C4-2B (cell line): ENCODE results near the gene RNF34.

Source experiments
- H3K27ac ChIP-seq: fragments of 450-650 bp; 2 replicates; pipeline ENCODE4 v1.5.1; 2017
- ZFX ChIP-seq: fragments of 450-650 bp; IDR thresholded peaks from 2 replicates; pipeline ENCODE4 v1.6.1; 2017
- TF ChIP-seq, protein P1 (sequence below): fragments of 450-650 bp; conservative IDR thresholded peaks from 2 replicates; pipeline ENCODE4 v1.5.1; 2017; ENCODE audit warnings: mild to moderate bottlenecking

RNF34 gene

GRCh38 chr12:121427556-121428050 lies 27.7 kb downstream of the RNF34 start:
- TF ChIP-seq ZFX: no peak
- TF ChIP-seq, protein P1, sequence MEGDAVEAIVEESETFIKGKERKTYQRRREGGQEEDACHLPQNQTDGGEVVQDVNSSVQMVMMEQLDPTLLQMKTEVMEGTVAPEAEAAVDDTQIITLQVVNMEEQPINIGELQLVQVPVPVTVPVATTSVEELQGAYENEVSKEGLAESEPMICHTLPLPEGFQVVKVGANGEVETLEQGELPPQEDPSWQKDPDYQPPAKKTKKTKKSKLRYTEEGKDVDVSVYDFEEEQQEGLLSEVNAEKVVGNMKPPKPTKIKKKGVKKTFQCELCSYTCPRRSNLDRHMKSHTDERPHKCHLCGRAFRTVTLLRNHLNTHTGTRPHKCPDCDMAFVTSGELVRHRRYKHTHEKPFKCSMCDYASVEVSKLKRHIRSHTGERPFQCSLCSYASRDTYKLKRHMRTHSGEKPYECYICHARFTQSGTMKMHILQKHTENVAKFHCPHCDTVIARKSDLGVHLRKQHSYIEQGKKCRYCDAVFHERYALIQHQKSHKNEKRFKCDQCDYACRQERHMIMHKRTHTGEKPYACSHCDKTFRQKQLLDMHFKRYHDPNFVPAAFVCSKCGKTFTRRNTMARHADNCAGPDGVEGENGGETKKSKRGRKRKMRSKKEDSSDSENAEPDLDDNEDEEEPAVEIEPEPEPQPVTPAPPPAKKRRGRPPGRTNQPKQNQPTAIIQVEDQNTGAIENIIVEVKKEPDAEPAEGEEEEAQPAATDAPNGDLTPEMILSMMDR: no peak
- H3K27ac ChIP-seq: no peak overlapping the region

DNA sequence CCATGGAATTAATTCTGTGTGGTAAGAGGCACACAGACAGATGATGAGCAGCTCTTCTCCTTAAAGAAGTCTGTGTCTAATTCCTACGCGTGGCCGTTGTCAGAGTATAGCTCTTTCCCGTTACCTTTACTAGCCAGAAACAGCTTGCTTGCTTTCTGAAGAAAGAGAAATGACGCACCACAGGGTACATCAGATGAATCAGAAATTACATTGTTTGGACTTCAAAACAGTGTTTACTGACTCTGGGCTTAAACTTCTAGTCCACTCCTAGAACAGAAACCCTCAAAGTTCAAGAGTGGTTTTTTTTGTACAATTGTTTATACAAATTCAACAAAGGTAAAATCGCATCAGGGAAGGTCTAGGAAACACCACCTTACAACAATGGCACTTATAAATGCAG lies 29.0 kb downstream of the RNF34 start:
- H3K27ac ChIP-seq: no peak overlapping the region
- TF ChIP-seq ZFX: no peak
- TF ChIP-seq, protein P1: no peak

GRCh38 chr12:121430833-121431415 lies 31.0 kb downstream of the RNF34 start:
- no peak for TF ChIP-seq ZFX
- TF ChIP-seq, protein P1: no peak
- H3K27ac ChIP-seq: no peak overlapping the region

DNA sequence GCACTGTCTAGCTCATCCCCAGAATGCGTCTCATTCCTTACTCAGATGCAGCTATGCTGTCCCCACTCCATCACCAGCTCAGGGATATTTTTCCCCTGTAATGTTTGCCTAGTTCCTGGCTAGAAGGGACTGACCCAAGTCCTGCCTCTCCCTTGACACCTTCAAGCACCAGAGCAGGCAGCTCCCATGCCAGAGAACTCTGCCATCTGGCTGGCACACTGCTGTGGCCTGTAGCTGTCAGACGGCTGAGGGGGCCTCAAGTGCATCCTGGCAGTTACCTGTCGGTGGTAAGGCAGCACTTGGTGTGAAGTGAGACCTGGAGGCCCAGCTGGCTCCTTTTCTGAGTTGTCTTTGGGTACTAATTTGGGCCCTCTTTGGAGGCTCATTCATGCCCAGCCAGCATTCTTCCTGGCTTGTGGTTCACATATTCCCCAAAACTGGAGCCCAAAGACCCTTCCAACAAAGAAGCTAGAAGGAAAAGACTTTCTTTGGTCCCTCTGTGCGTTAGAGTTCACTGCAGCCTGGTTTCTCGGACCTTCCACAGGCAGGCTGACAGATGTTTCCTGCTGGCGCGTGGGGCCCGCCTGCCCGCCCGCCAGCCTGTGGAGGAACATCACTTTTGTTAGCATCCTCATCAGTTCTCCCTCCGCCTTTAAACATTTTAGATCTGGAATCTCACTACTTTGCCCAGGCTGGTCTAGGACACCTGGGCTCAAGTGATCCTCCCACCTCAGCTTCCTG lies 33.0 kb downstream of the RNF34 start:
- H3K27ac ChIP-seq: no peak overlapping the region
- TF ChIP-seq ZFX: no peak
- TF ChIP-seq, protein P1: no peak

DNA sequence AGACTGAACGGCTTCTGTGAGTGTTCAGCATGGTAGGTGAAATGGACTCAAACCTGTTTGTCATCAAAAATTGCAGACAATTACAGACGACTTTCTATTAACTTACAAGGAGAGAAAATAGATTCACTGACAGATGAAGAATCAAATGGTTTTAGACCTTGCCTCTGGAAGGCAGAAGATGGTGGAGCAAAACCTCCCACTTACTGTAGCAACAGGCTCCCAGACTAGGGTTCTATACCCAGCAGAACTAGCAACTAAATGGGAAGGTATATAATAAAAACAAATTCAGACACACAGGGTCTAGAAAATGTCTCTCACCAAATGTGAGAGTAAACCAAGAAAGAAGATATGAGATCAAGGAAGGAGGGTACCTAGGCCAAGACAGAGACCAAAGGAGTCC lies 36.8 kb downstream of the RNF34 start:
- TF ChIP-seq, protein P1: no peak
- TF ChIP-seq ZFX: no peak
- H3K27ac ChIP-seq: no peak overlapping the region

GRCh38 chr12:121438905-121439304 lies 39.0 kb downstream of the RNF34 start:
- TF ChIP-seq ZFX: no peak
- TF ChIP-seq, protein P1: no peak
- H3K27ac ChIP-seq: no peak overlapping the region

- TF ChIP-seq, protein P1: no peak
- no peak for TF ChIP-seq ZFX
- H3K27ac ChIP-seq: no peak overlapping the region
These were observed 39.8 kb downstream of the RNF34 start for GRCh38 chr12:121439715-121440114.
